NOMO-1 treated with dmso at 0.1 percent for 144 hours (cell line): Measurements from ENCODE around the gene LRCH1.

Experiments used
- DNase-seq: peaks from one replicate; lab custom pipeline; 2025; ENCODE audit not compliant: unreplicated experiment; lab: John Stamatoyannopoulos, UW

LRCH1 gene

GRCh38 chr13:46587807-46588418, 34.9 kb downstream of the LRCH1 start:
- no peak for DNase-seq

GRCh38 chr13:46592385-46592784, 39.4 kb downstream of the LRCH1 start:
- DNase-seq: no peak

GRCh38 chr13:46593398-46593797, 40.4 kb downstream of the LRCH1 start:
- DNase-seq: no peak

- DNase-seq: no peak
These were observed 41.6 kb downstream of the LRCH1 start for GRCh38 chr13:46594374-46595078.

- no peak for DNase-seq
These were observed 42.3 kb downstream of the LRCH1 start for GRCh38 chr13:46595136-46595884.

GRCh38 chr13:46595885-46596275, 42.9 kb downstream of the LRCH1 start:
- peak; percentile 51 for DNase-seq

- DNase-seq: no peak
These were observed 43.5 kb downstream of the LRCH1 start for GRCh38 chr13:46596466-46596865.

GRCh38 chr13:46598140-46598819, 45.3 kb downstream of the LRCH1 start:
- DNase-seq: peak; percentile 79

GRCh38 chr13:46598820-46599180, 45.8 kb downstream of the LRCH1 start:
- peak; percentile 65 for DNase-seq

- DNase-seq: no peak
These were observed 48.0 kb downstream of the LRCH1 start for GRCh38 chr13:46600943-46601311.

GRCh38 chr13:46602531-46602930, 49.6 kb downstream of the LRCH1 start:
- no peak for DNase-seq

- no peak for DNase-seq
These were observed 50.2 kb downstream of the LRCH1 start for GRCh38 chr13:46603165-46603603.

- no peak for DNase-seq
These were observed 51.4 kb downstream of the LRCH1 start for GRCh38 chr13:46604226-46604990.

GRCh38 chr13:46605076-46605824, 52.3 kb downstream of the LRCH1 start:
- DNase-seq: no peak

GRCh38 chr13:46605825-46606554, 53.0 kb downstream of the LRCH1 start:
- no peak for DNase-seq

GRCh38 chr13:46606970-46607369, 54.0 kb downstream of the LRCH1 start:
- no peak for DNase-seq

- DNase-seq: no peak
These were observed 55.0 kb downstream of the LRCH1 start for GRCh38 chr13:46607768-46608564.

- no peak for DNase-seq
These were observed 56.1 kb downstream of the LRCH1 start for GRCh38 chr13:46609052-46609451.

- DNase-seq: no peak
These were observed 56.8 kb downstream of the LRCH1 start for GRCh38 chr13:46609726-46610125.
